DND-41 (cell line): ENCODE data around the gene CERK.

Experiments used
- ATAC-seq: fragments of 200-7000 bp; cut with Tn5 transposase; 3 replicates; pipeline ENCODE4 v1.9.1; 2021; ENCODE audit warnings: low read depth; ENCODE audit not compliant: insufficient read depth
- DNase-seq: peaks from one replicate; pipeline ENCODE4 v3.0.0-alpha.2; 2020
- H2AFZ ChIP-seq: 2 replicates; pipeline ENCODE4 v1.6.0; 2012; ENCODE audit warnings: low read depth, low read length
- H3K27ac ChIP-seq: 2 replicates; pipeline ENCODE4 v1.5.1; 2012; ENCODE audit warnings: low read length, inconsistent platforms
- H3K27me3 ChIP-seq: fragments of 200-600 bp; sonication (generic); 2 replicates; pipeline ENCODE4 v1.6.0; 2012; ENCODE audit warnings: low read length, mild to moderate bottlenecking, inconsistent platforms; ENCODE audit not compliant: insufficient read depth, poor library complexity
- H3K36me3 ChIP-seq: 2 replicates; pipeline ENCODE4 v1.5.1; 2012; ENCODE audit warnings: low read length, inconsistent platforms; ENCODE audit not compliant: insufficient read depth
- H3K4me1 ChIP-seq: 2 replicates; pipeline ENCODE4 v1.5.1; 2012; ENCODE audit warnings: mild to moderate bottlenecking, low read length; ENCODE audit not compliant: insufficient read depth
- H3K4me2 ChIP-seq: 2 replicates; pipeline ENCODE4 v1.6.0; 2012; ENCODE audit warnings: mild to moderate bottlenecking, moderate library complexity, low read length, inconsistent platforms; ENCODE audit not compliant: insufficient read depth
- H3K4me3 ChIP-seq, 2 experiments: fragments of 200-600 bp in 1 of 2; shearing (Covaris generic) in 1 of 2; 2 replicates each; pipeline ENCODE4 v1.5.1; 2012 to 2016; ENCODE audit warnings: inconsistent platforms in 2 of 2, low read length in 2 of 2, mild to moderate bottlenecking in 2 of 2, low read depth in 1 of 2, moderate library complexity in 1 of 2
- H3K79me2 ChIP-seq: 2 replicates; pipeline ENCODE4 v1.6.0; 2012; ENCODE audit warnings: low read length, inconsistent platforms; ENCODE audit not compliant: insufficient read depth
- H3K9ac ChIP-seq: 2 replicates; pipeline ENCODE4 v1.6.0; 2012; ENCODE audit warnings: low read depth, mild to moderate bottlenecking, inconsistent platforms, low read length, moderate library complexity
- H3K9me3 ChIP-seq: 2 replicates; pipeline ENCODE4 v1.5.1; 2012; ENCODE audit warnings: low read length, moderate library complexity, mild to moderate bottlenecking, inconsistent platforms; ENCODE audit not compliant: insufficient read depth, severe bottlenecking
- H4K20me1 ChIP-seq: 2 replicates; pipeline ENCODE4 v1.6.0; 2012; ENCODE audit warnings: low read length; ENCODE audit not compliant: insufficient read depth
- CTCF ChIP-seq: IDR thresholded peaks from 2 replicates; pipeline ENCODE4 v1.5.1; 2012; ENCODE audit warnings: borderline replicate concordance, low read length, moderate library complexity, mild to moderate bottlenecking; ENCODE audit not compliant: poor library complexity, severe bottlenecking; ENCODE audit errors: extremely low read depth
- EZH2 ChIP-seq: IDR thresholded peaks from 3 replicates; pipeline ENCODE4 v1.6.1; 2012; ENCODE audit warnings: borderline replicate concordance, low read depth, mild to moderate bottlenecking, moderate library complexity, low read length, inconsistent platforms; ENCODE audit not compliant: severe bottlenecking

Gene CERK

GRCh38 chr22:46703996-46704370, 34.1 kb downstream of the CERK start:
- ATAC-seq (no peak), DNase-seq (no peak)
- no peak overlapping the region for H3K9ac ChIP-seq
- no peaks in the 10 kb centered on the region for H3K9me3 ChIP-seq
- H3K79me2 ChIP-seq, result no peaks in the 10 kb centered on the region
- H3K27ac ChIP-seq, result 0 out of 2 replicates have a peak overlapping the region, but pooled peaks have one; percentile 18
- peaks cover 17% of the 10 kb centered on the region for H4K20me1 ChIP-seq
- no peak overlapping the region for H2AFZ ChIP-seq
- no peak overlapping the region for H3K4me2 ChIP-seq
- H3K27me3 ChIP-seq, result no peaks in the 10 kb centered on the region
- TF ChIP-seq CTCF (no peak), EZH2 (no peak)
- H3K4me3 ChIP-seq, result no peak overlapping the region
- H3K4me1 ChIP-seq, result no peaks in the 10 kb centered on the region
- H3K36me3 ChIP-seq, result peaks cover 91% of the 10 kb centered on the region

- Histone ChIP-seq H3K9ac (no peak overlapping the region), H3K9me3 (no peaks in the 10 kb centered on the region), H2AFZ (no peak overlapping the region), H4K20me1 (peaks cover 11% of the 10 kb centered on the region), H3K4me1 (no peaks in the 10 kb centered on the region), H3K4me2 (no peak overlapping the region), H3K79me2 (no peaks in the 10 kb centered on the region), H3K27me3 (no peaks in the 10 kb centered on the region), H3K36me3 (peaks cover 90% of the 10 kb centered on the region), H3K27ac (no peak overlapping the region), H3K4me3 (no peak overlapping the region)
- TF ChIP-seq CTCF, result no peak
- no peak for TF ChIP-seq EZH2
- ATAC-seq (no peak), DNase-seq (no peak)
These were observed 34.7 kb downstream of the CERK start for GRCh38 chr22:46703171-46703995.

- Histone ChIP-seq H3K9me3 (no peaks in the 10 kb centered on the region), H4K20me1 (peaks cover 10% of the 10 kb centered on the region), H2AFZ (no peak overlapping the region), H3K4me3 (no peak overlapping the region), H3K4me1 (no peaks in the 10 kb centered on the region), H3K36me3 (peaks cover 90% of the 10 kb centered on the region), H3K79me2 (no peaks in the 10 kb centered on the region), H3K4me2 (no peak overlapping the region), H3K27me3 (no peaks in the 10 kb centered on the region), H3K27ac (no peak overlapping the region), H3K9ac (no peak overlapping the region)
- TF ChIP-seq EZH2 (no peak), CTCF (no peak)
- DNase-seq, result no peak
- no peak for ATAC-seq
These were observed 36.8 kb downstream of the CERK start for GRCh38 chr22:46701262-46701661.
